ENCODE results near the gene STX2.

DNA sequence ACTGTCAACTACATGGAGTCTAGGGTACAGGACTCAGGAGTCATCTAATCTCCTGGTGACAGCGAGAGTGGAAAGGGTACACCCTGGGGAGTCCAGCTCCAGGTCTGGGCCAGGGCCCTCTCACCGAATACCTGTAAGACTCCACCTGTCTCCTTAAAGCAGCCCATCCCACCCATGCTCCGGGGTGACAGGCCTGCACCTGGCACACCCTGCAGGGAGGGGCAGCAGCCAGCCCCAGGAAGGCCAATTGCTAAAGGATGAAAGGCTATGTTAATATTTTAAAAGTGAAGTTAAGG is 45.5 kb downstream of the STX2 start:
- TF ChIP-seq, protein P1, sequence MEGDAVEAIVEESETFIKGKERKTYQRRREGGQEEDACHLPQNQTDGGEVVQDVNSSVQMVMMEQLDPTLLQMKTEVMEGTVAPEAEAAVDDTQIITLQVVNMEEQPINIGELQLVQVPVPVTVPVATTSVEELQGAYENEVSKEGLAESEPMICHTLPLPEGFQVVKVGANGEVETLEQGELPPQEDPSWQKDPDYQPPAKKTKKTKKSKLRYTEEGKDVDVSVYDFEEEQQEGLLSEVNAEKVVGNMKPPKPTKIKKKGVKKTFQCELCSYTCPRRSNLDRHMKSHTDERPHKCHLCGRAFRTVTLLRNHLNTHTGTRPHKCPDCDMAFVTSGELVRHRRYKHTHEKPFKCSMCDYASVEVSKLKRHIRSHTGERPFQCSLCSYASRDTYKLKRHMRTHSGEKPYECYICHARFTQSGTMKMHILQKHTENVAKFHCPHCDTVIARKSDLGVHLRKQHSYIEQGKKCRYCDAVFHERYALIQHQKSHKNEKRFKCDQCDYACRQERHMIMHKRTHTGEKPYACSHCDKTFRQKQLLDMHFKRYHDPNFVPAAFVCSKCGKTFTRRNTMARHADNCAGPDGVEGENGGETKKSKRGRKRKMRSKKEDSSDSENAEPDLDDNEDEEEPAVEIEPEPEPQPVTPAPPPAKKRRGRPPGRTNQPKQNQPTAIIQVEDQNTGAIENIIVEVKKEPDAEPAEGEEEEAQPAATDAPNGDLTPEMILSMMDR (IDR thresholded peaks at IDR 0.05; ENCODE audit: low read depth, low read length, poor library complexity, severe bottlenecking), result no peak
- no peak for TF ChIP-seq EZH2phosphoT487 (IDR thresholded peaks at IDR 0.05; ENCODE audit: borderline replicate concordance, low read length)

Measured in DOHH2 (cell line).